Uterus (tissue), 4 donors: ENCODE results near the gene OR51B4. TPM values are rescaled to one million over a fixed set of nuclear protein-coding genes. Genes with fewer than 3 reads are reported as not detected.

ENCODE experiments used
- DNase-seq, 2 donors: peaks; one replicate each; pipeline ENCODE4 v3.0.0-alpha.2; 2019 to 2020
- H3K27ac ChIP-seq, 2 donors: fragments of 200-600 bp; sonication (generic); 1 replicate in 1 of 2; 2 replicates in 1 of 2; pipeline ENCODE4 v1.5.1; 2016 to 2018
- H3K27me3 ChIP-seq, 2 donors: fragments of 200-600 bp; sonication (generic); one replicate each; pipeline ENCODE4 v1.5.1; 2018 to 2019; ENCODE audit warnings: control low read depth in 1 of 2
- H3K36me3 ChIP-seq, 2 donors: fragments of 200-600 bp; sonication (generic); one replicate each; pipeline ENCODE4 v1.5.1; 2019; ENCODE audit warnings: control low read depth in 1 of 2
- H3K4me1 ChIP-seq, 2 donors: fragments of 200-600 bp; sonication (generic); one replicate each; pipeline ENCODE4 v1.5.1; 2018 to 2019; ENCODE audit warnings: control low read depth in 1 of 2
- H3K4me3 ChIP-seq, 2 donors: fragments of 200-600 bp; sonication (generic); 1 replicate in 1 of 2; 2 replicates in 1 of 2; pipeline ENCODE4 v1.5.1; 2018 to 2019; ENCODE audit warnings: mild to moderate bottlenecking in 1 of 2
- H3K9me3 ChIP-seq, 2 donors: fragments of 200-600 bp; sonication (generic); one replicate each; pipeline ENCODE4 v1.5.1; 2019; ENCODE audit warnings: control low read depth in 1 of 2
- POLR2A ChIP-seq, 2 donors: fragments of 450-650 bp; IDR thresholded peaks; one replicate each; pipeline ENCODE4 v1.6.1; 2016; ENCODE audit warnings: antibody characterized with exemption in 2 of 2, mild to moderate bottlenecking in 1 of 2, moderate library complexity in 1 of 2
- intact Hi-C: fragments of 100-400 bp; cut with DNase I; formaldehyde crosslinking; loops from one replicate; pipeline ENCODE4 v1.15.1; 2023; ENCODE audit warnings: low total_unique reads
- total RNA-seq, 4 donors: library from RNA; depleted of rRNA in 3 of 4; stranded (reverse); fragments of >200 nt in 3 of 4; gene quantifications; one replicate each; pipeline versions ENCODE4 v1.1.0 to v1.2.4, GENCODE V29; 2014 to 2023
- TF ChIP-seq, protein P1 (sequence below), 4 experiments: fragments of 200-600 bp in 2 of 4; fragments of 450-650 bp in 2 of 4; sonication (generic) in 2 of 4; IDR thresholded peaks; one replicate each; pipeline ENCODE4 v1.5.1; 2016 to 2019; ENCODE audit warnings: antibody characterized with exemption in 4 of 4, mild to moderate bottlenecking in 2 of 4, moderate library complexity in 1 of 4
- donor health status: DM: yes; HTN: yes; CAD: no.

OR51B4 gene, protein sequence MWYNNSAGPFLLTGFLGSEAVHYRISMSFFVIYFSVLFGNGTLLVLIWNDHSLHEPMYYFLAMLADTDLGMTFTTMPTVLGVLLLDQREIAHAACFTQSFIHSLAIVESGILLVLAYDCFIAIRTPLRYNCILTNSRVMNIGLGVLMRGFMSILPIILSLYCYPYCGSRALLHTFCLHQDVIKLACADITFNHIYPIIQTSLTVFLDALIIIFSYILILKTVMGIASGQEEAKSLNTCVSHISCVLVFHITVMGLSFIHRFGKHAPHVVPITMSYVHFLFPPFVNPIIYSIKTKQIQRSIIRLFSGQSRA
- under 1 TPM in 1 of 4 donors, not detected in 3; 0.35 TPM for total RNA-seq

DNA sequence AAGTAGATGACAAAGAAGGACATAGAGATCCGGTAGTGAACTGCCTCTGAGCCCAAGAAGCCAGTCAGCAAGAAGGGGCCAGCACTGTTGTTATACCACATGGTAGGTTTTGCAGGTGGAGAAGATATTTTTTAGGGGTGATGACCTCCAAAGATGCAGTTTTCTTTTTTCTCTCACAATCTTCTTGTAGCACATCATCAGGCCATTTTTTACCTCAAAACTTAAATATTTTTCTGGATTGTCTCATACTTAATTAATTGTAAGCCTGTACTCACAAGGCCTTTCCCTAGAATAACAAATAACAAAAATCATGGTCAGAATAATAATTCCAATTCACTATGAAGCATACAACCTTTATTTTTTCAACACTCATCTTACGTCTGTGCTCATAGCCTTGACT is at the start of gene OR51B4:
Gene OR51B4 (minus strand): TSS at position 101 of the 400 bp plus-strand sequence. CDS start 0 bp downstream, at position 101.
- intact Hi-C loops = no loop called here
- Histone ChIP-seq H3K4me1 (no peaks in the 10 kb centered on the region), H3K36me3 (no peaks in the 10 kb centered on the region), H3K9me3 (no peaks in the 10 kb centered on the region), H3K27ac (no peak within 1 kb of the TSS), H3K27me3 (no peaks in the 10 kb centered on the region), H3K4me3 (no peak within 1 kb of the TSS)
- no peak for TF ChIP-seq POLR2A (IDR thresholded peaks at IDR 0.05)
- TF ChIP-seq, protein P1, sequence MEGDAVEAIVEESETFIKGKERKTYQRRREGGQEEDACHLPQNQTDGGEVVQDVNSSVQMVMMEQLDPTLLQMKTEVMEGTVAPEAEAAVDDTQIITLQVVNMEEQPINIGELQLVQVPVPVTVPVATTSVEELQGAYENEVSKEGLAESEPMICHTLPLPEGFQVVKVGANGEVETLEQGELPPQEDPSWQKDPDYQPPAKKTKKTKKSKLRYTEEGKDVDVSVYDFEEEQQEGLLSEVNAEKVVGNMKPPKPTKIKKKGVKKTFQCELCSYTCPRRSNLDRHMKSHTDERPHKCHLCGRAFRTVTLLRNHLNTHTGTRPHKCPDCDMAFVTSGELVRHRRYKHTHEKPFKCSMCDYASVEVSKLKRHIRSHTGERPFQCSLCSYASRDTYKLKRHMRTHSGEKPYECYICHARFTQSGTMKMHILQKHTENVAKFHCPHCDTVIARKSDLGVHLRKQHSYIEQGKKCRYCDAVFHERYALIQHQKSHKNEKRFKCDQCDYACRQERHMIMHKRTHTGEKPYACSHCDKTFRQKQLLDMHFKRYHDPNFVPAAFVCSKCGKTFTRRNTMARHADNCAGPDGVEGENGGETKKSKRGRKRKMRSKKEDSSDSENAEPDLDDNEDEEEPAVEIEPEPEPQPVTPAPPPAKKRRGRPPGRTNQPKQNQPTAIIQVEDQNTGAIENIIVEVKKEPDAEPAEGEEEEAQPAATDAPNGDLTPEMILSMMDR (IDR thresholded peaks at IDR 0.05) = no peak
- DNase-seq = no peak

DNA sequence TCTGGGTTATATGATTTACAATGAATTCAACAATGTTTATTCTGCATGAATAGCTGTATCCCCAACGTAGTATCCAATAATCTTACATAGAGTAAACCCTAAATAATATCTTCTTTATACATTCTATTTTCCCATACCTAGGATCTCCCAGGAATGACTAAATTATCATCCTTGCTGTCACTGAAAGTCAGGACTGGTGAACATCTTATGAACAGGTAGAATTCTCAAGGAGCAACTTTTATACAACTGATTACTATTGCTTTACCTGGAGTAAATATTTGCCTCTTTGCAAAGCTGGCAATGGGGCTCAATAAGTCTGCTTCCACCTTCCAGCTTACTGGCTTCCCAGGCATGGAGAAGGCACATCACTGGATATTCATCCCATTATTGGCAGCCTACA is 49.5 kb upstream of the OR51B4 start, which contains the start of gene OR51B6:
Gene OR51B6 (plus strand): TSS at position 301 of the 400 bp plus-strand sequence. CDS start 0 bp downstream, at position 301.
- Histone ChIP-seq H3K4me3 (no peak within 1 kb of the TSS), H3K27ac (no peak within 1 kb of the TSS), H3K4me1 (no peaks in the 10 kb centered on the region), H3K36me3 (no peaks in the 10 kb centered on the region), H3K9me3 (no peaks in the 10 kb centered on the region), H3K27me3 (no peaks in the 10 kb centered on the region)
- no peak for DNase-seq
- no peak for TF ChIP-seq POLR2A (IDR thresholded peaks at IDR 0.05)
- TF ChIP-seq, protein P1 (IDR thresholded peaks at IDR 0.05) = no peak
- intact Hi-C loops = no loop called here

DNA sequence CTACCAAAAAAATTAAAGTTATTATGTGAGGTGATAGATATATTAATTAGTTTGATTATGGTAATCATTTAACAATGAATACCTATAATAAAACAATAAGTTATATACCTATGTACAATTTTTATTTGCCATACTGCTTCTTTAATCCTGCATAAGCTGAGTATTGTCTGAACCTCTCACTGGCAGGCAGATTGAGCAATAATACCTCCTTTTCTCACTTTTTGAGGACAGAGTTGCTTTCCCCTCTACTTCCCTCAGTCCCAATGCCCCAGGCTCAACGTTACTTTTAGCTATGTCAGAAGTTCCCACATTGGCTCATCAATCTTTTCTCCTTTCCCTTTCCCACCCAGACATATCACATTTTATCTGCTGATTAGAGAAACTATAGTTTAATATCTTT is 47.8 kb upstream of the OR51B4 start:
- no peaks in the 10 kb centered on the region for H3K27me3 ChIP-seq
- H3K4me3 ChIP-seq = no peak overlapping the region
- H3K9me3 ChIP-seq = no peaks in the 10 kb centered on the region
- H3K4me1 ChIP-seq = no peaks in the 10 kb centered on the region
- no peaks in the 10 kb centered on the region for H3K36me3 ChIP-seq
- intact Hi-C loops = no loop called here
- TF ChIP-seq, protein P1 (IDR thresholded peaks at IDR 0.05) = no peak
- TF ChIP-seq POLR2A (IDR thresholded peaks at IDR 0.05) = no peak
- no peak overlapping the region for H3K27ac ChIP-seq
- no peak for DNase-seq

DNA sequence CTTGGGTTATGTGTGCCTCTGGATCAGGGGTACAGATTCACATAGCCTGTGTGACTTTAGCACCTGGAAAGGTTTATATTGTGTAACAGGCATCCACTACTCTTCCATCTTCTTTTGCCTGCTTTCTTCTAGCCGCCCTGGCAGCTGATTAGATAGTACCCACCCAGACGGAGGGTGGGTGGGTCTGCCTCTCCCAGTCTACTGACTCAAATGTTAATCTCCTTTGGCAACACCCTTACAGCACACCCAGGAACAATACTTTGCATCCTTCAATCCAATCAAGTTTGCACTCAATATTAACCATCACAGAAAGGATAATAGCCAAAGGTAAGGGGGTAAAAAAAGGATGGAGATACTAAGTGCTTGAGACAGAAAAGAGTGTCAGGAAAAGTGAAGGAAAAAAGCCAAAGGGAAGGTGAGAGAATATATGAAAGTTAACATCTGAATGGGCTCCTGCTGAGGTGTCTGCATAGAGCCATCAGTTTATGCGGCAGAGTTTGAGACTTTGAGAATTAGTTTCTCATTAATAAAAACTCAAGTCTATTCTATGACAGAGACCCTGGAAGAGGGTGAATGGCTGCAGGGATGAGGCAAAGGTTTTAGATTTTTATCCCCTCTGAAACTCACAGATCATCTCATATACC is 46.9 kb upstream of the OR51B4 start:
- H3K27me3 ChIP-seq = no peaks in the 10 kb centered on the region
- TF ChIP-seq POLR2A (IDR thresholded peaks at IDR 0.05) = no peak
- TF ChIP-seq, protein P1 (IDR thresholded peaks at IDR 0.05) = no peak
- no peak overlapping the region for H3K4me3 ChIP-seq
- H3K9me3 ChIP-seq = no peaks in the 10 kb centered on the region
- intact Hi-C loops = no loop called here
- no peaks in the 10 kb centered on the region for H3K4me1 ChIP-seq
- H3K27ac ChIP-seq = no peak overlapping the region
- H3K36me3 ChIP-seq = no peaks in the 10 kb centered on the region
- DNase-seq = no peak

DNA sequence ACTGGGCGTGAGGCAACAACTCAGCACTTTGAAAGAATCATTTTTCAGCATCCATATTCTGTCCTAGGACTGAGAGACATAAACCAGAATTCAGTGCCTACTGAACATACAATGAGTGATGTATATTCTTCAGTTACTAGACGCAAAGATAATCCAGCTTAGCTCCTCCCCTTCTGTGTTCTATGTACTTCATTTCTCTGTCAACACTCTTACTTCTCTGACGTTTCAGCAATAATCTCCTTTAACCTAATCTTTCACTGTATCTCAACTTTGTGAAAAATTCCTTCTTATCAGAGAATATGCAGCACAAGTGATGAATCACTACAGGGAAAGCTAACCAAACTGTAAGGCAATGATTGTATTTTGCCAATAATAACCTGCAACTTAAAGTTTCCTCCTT is 44.1 kb upstream of the OR51B4 start:
- Histone ChIP-seq H3K4me3 (no peak overlapping the region), H3K27ac (no peak overlapping the region), H3K27me3 (no peaks in the 10 kb centered on the region), H3K36me3 (no peaks in the 10 kb centered on the region), H3K4me1 (no peaks in the 10 kb centered on the region), H3K9me3 (no peaks in the 10 kb centered on the region)
- TF ChIP-seq, protein P1 (IDR thresholded peaks at IDR 0.05) = no peak
- no peak for TF ChIP-seq POLR2A (IDR thresholded peaks at IDR 0.05)
- DNase-seq = no peak
- intact Hi-C loops = no loop called here
